Neuronal stem cell (in vitro differentiated cells): Measurements from ENCODE around the gene FAM20C.

Experiments used
- DNase-seq: peaks from one replicate; pipeline ENCODE4 v3.0.0-alpha.2; 2013; ENCODE audit warnings: low spot score
- H2AFZ ChIP-seq: one replicate; pipeline ENCODE4 v1.6.1; 2013; ENCODE audit warnings: mild to moderate bottlenecking, low read length, inconsistent platforms
- H2AK5ac ChIP-seq: 2 replicates; pipeline ENCODE4 v1.6.1; 2013; ENCODE audit warnings: low read depth, mild to moderate bottlenecking, inconsistent platforms, low read length, moderate library complexity, mixed read lengths
- H2BK120ac ChIP-seq: 2 replicates; pipeline ENCODE4 v1.6.1; 2013; ENCODE audit warnings: low read depth, mild to moderate bottlenecking, inconsistent platforms, low read length, moderate library complexity, mixed read lengths
- H2BK12ac ChIP-seq: one replicate; pipeline ENCODE4 v1.6.1; 2013; ENCODE audit warnings: low read length, inconsistent platforms
- H2BK15ac ChIP-seq: 2 replicates; pipeline ENCODE4 v1.6.1; 2013; ENCODE audit warnings: mild to moderate bottlenecking, low read length, inconsistent platforms, mixed read lengths
- H2BK5ac ChIP-seq: one replicate; pipeline ENCODE4 v1.6.1; 2013; ENCODE audit warnings: inconsistent platforms, mild to moderate bottlenecking, low read length, moderate library complexity
- H3K14ac ChIP-seq: one replicate; pipeline ENCODE4 v1.6.1; 2013; ENCODE audit warnings: low read length, inconsistent platforms
- H3K18ac ChIP-seq: 2 replicates; pipeline ENCODE4 v1.6.1; 2013; ENCODE audit warnings: low read length, inconsistent platforms
- H3K23ac ChIP-seq: 2 replicates; pipeline ENCODE4 v1.6.1; 2013; ENCODE audit warnings: low read depth, mild to moderate bottlenecking, mixed read lengths, low read length, inconsistent platforms; ENCODE audit not compliant: poor library complexity
- H3K27ac ChIP-seq: replicated peaks from 3 replicates; pipeline ENCODE4 v1.5.1; 2013; ENCODE audit warnings: low read length, inconsistent platforms
- H3K27me3 ChIP-seq, 3 experiments: 2 replicates each; pipeline ENCODE4 v1.6.1; 2013; ENCODE audit warnings: low read length in 3 of 3, mild to moderate bottlenecking in 2 of 3, inconsistent platforms in 1 of 3, low read depth in 1 of 3, mixed read lengths in 1 of 3, moderate library complexity in 1 of 3; ENCODE audit not compliant: control insufficient read depth in 3 of 3, insufficient read depth in 3 of 3
- H3K36me3 ChIP-seq, 2 donors: replicated peaks in 1 of 2; 2 replicates each; pipeline ENCODE4 v1.6.1; 2013; ENCODE audit warnings: low read length in 2 of 2; ENCODE audit not compliant: control insufficient read depth in 2 of 2, insufficient read depth in 2 of 2
- H3K4ac ChIP-seq: 2 replicates; pipeline ENCODE4 v1.6.1; 2013; ENCODE audit warnings: inconsistent platforms, mild to moderate bottlenecking, low read length, moderate library complexity
- H3K4me1 ChIP-seq, 2 donors: 1 replicate in 1 of 2; 2 replicates in 1 of 2; pipeline ENCODE4 v1.6.1; 2013; ENCODE audit warnings: low read length in 2 of 2, low read depth in 1 of 2; ENCODE audit not compliant: control insufficient read depth in 2 of 2, insufficient read depth in 1 of 2
- H3K4me2 ChIP-seq: one replicate; pipeline ENCODE4 v1.6.1; 2013; ENCODE audit warnings: mild to moderate bottlenecking, low read length, inconsistent platforms; ENCODE audit not compliant: insufficient read depth, poor library complexity, severe bottlenecking
- H3K4me3 ChIP-seq, 2 donors: 2 replicates each; pipeline ENCODE4 v1.5.1; 2013; ENCODE audit warnings: low read length in 2 of 2, mild to moderate bottlenecking in 2 of 2, inconsistent platforms in 1 of 2, moderate library complexity in 1 of 2
- H3K79me1 ChIP-seq: one replicate; pipeline ENCODE4 v1.6.1; 2013; ENCODE audit warnings: low read depth, mild to moderate bottlenecking, inconsistent platforms, low read length, moderate library complexity
- H3K9ac ChIP-seq: one replicate; pipeline ENCODE4 v1.6.1; 2013; ENCODE audit warnings: mild to moderate bottlenecking, low read depth, low read length, inconsistent platforms; ENCODE audit not compliant: poor library complexity
- H3K9me3 ChIP-seq, 2 donors: replicated peaks in 1 of 2; 2 replicates each; pipeline versions ENCODE3 to v1.6.1; 2013; ENCODE audit warnings: low read length in 2 of 2, mild to moderate bottlenecking in 2 of 2, inconsistent platforms in 1 of 2, low read depth in 1 of 2, mixed read lengths in 1 of 2, moderate library complexity in 1 of 2; ENCODE audit not compliant: control insufficient read depth in 2 of 2, insufficient read depth in 1 of 2
- H4K8ac ChIP-seq: one replicate; pipeline ENCODE4 v1.6.1; 2013; ENCODE audit warnings: low read depth, mild to moderate bottlenecking, inconsistent platforms, low read length, moderate library complexity
- H4K91ac ChIP-seq: one replicate; pipeline ENCODE4 v1.6.1; 2013; ENCODE audit warnings: low read length, low read depth, mild to moderate bottlenecking, inconsistent platforms; ENCODE audit not compliant: poor library complexity
- WGBS, 2 donors: extraction: QIAGEN DNeasy Blood & Tissue Kit; methylation state at CpG; one replicate each; pipeline ENCODE4 v1.1.7; 2013; ENCODE audit warnings: missing lambda C conversion rate in 2 of 2, mixed read lengths in 1 of 2; ENCODE audit not compliant: insufficient read length in 2 of 2, insufficient replicate concordance in 1 of 2; ENCODE audit errors: extremely low coverage in 2 of 2; 5-methylcytosine and 5-hydroxymethylcytosine counted together

Gene FAM20C

GRCh38 chr7:272631-273030 lies 80.3 kb downstream of the FAM20C start:
- Histone ChIP-seq H2BK120ac (no peak overlapping the region), H3K9me3 (peaks cover 12 to 27% of the 10 kb centered on the region in 2 donors), H2BK5ac (no peak overlapping the region), H2AK5ac (no peak overlapping the region), H3K4me1 (no peaks in the 10 kb centered on the region), H3K18ac (peak overlapping the region; percentile 51), H3K79me1 (no peaks in the 10 kb centered on the region), H2BK15ac (no peak overlapping the region), H3K27me3 (no peaks in the 10 kb centered on the region), H3K27ac (no peak overlapping the region), H3K9ac (peak overlapping the region; percentile 35), H3K36me3 (no peaks in the 10 kb centered on the region), H3K23ac (peak overlapping the region; percentile 96), H3K14ac (peak overlapping the region; percentile 87), H2AFZ (no peak overlapping the region), H3K4ac (no peak overlapping the region), H3K4me2 (no peak overlapping the region), H4K8ac (no peak overlapping the region), H2BK12ac (no peak overlapping the region), H4K91ac (no peak overlapping the region), H3K4me3 (peak overlapping the region in 1 of 2 donors; percentile 66)
- no CpG with 5 or more reads among the region's 14 CpGs for WGBS, 2 donors
- DNase-seq: no peak

DNA sequence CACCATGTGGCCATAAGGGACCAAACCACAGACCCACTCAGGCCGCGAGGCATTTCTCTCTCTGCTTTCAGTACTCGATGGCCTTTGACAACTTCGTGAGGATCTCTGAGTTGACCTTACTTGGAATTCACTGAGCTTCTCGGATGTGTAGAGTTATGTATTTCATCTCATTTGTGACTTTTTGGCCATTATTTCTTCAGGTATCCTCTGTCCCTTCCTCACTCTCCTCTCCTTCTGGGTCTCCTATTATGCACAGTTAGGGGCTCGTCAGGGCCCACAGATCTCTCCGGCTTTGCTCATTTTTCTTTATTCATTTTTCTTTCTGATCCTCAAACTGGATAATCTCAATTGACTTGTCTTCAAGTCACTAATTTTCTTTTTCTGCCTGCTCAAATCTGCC lies 81.0 kb downstream of the FAM20C start:
- Histone ChIP-seq H3K27ac (no peak overlapping the region), H3K9me3 (peaks cover 12 to 29% of the 10 kb centered on the region in 2 donors), H3K9ac (no peak overlapping the region), H3K27me3 (no peaks in the 10 kb centered on the region), H4K8ac (no peak overlapping the region), H3K18ac (no peak overlapping the region), H2BK15ac (no peak overlapping the region), H3K79me1 (no peaks in the 10 kb centered on the region), H3K14ac (no peak overlapping the region), H2AK5ac (no peak overlapping the region), H3K4me3 (no peak overlapping the region), H2BK120ac (no peak overlapping the region), H4K91ac (no peak overlapping the region), H3K36me3 (no peaks in the 10 kb centered on the region), H3K4me2 (no peak overlapping the region), H2BK5ac (no peak overlapping the region), H2BK12ac (no peak overlapping the region), H3K23ac (no peak overlapping the region), H3K4ac (no peak overlapping the region), H2AFZ (no peak overlapping the region), H3K4me1 (no peaks in the 10 kb centered on the region)
- no CpG with 5 or more reads among the region's 7 CpGs for WGBS, 2 donors
- DNase-seq: no peak

DNA sequence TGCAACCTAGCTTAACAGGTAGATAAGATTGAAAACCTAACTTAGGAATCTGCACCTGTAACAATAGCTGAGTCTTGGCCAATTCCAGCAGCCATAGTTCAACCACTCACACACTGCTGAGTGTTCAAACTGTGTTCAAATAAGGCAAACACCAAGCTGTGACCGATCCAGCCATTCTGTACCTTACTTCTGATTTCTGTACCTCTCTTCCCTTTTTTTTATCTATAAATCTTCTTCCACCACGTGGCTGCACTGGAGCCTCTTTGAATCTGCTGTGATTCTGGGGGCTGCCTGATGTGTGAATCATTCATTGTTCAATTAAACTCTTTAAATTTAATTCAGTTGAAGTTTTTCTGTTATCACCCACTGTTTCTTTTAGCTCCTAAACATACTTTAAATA lies 81.9 kb downstream of the FAM20C start:
- Histone ChIP-seq H3K18ac (no peak overlapping the region), H2BK15ac (no peak overlapping the region), H3K9me3 (peaks cover 12 to 29% of the 10 kb centered on the region in 2 donors), H3K36me3 (no peaks in the 10 kb centered on the region), H3K27ac (no peak overlapping the region), H3K4me1 (no peaks in the 10 kb centered on the region), H3K27me3 (no peaks in the 10 kb centered on the region), H3K4me3 (no peak overlapping the region), H3K14ac (no peak overlapping the region), H2BK12ac (no peak overlapping the region), H4K91ac (no peak overlapping the region), H4K8ac (no peak overlapping the region), H3K79me1 (no peaks in the 10 kb centered on the region), H2AK5ac (no peak overlapping the region), H3K23ac (no peak overlapping the region), H3K9ac (no peak overlapping the region), H3K4me2 (no peak overlapping the region), H2BK120ac (no peak overlapping the region), H3K4ac (no peak overlapping the region), H2BK5ac (no peak overlapping the region), H2AFZ (no peak overlapping the region)
- no peak for DNase-seq
- no CpG with 5 or more reads among the region's 2 CpGs for WGBS, 2 donors

- Histone ChIP-seq H3K4me3 (no peak overlapping the region), H3K36me3 (no peaks in the 10 kb centered on the region), H3K27ac (no peak overlapping the region), H3K79me1 (no peaks in the 10 kb centered on the region), H3K4me2 (no peak overlapping the region), H3K9ac (no peak overlapping the region), H2BK5ac (no peak overlapping the region), H4K91ac (no peak overlapping the region), H2BK120ac (no peak overlapping the region), H3K27me3 (no peaks in the 10 kb centered on the region), H3K9me3 (peaks cover 12 to 29% of the 10 kb centered on the region in 2 donors), H3K14ac (no peak overlapping the region), H3K4me1 (no peaks in the 10 kb centered on the region), H2AK5ac (no peak overlapping the region), H2BK12ac (no peak overlapping the region), H3K4ac (no peak overlapping the region), H4K8ac (no peak overlapping the region), H3K18ac (peak overlapping the region; percentile 2), H2BK15ac (no peak overlapping the region), H2AFZ (no peak overlapping the region), H3K23ac (no peak overlapping the region)
- no peak for DNase-seq
- WGBS, 2 donors: no CpG with 5 or more reads among the region's 10 CpGs
Measured at GRCh38 chr7:276230-276835, 84.0 kb downstream of the FAM20C start.
